NCI-H82 treated with DMSO at 0.1 percent for 48 hours (cell line): Measurements from ENCODE around the gene NBPF20.
A peak's percentile ranks its signal among the peaks of the same experiment; 100 is the strongest.
"Not testable (repeated sequence)": the region's sequence is repeated elsewhere in the genome, so short reads cannot be mapped to it uniquely, and the experiment has no call there.

ENCODE experiments used
- DNase-seq: peaks from one replicate; lab custom pipeline; 2025; ENCODE audit not compliant: unreplicated experiment; lab: John Stamatoyannopoulos, UW

NBPF20 gene

DNA sequence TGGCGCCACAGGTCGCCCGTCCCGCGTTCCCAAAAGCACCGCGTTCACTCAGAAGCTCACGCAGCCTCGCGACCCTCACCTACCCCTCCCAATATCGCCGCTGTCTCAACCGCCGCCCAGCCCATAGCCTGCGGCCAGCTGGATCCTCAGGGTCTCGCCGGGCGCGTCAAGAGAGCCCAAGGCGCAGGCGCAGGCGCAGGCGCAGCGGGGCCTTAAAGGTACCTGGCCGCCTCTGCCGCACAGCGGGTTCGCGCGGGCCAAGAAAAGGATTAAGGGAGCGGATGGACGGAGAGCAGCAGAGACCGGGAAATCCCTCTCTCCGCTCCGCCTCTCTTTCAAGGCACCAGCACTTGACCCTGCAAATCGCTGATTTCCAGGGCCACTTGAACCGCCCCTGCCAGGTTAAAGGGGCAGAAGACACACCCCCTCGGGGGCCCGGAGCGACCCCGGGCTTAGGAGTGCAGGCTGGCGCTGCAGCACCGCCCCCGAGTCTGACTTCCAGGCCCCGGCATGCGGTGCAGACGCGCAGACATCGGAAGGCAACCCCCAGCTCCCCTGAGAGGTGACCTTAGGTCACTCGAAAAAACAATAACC, at the start of gene NBPF20:
TSS of gene NBPF20 (minus strand) at position 168 of the 594 bp plus-strand sequence. CDS start 20,331 bp downstream, outside the sequence.
- peak; percentile 87 for DNase-seq

- not testable (repeated sequence) for DNase-seq
Observed at GRCh38 chr1:145474837-145475368, 49.5 kb upstream of the NBPF20 start.

GRCh38 chr1:145472731-145473130, 47.3 kb upstream of the NBPF20 start:
- DNase-seq, result not testable (repeated sequence)

DNA sequence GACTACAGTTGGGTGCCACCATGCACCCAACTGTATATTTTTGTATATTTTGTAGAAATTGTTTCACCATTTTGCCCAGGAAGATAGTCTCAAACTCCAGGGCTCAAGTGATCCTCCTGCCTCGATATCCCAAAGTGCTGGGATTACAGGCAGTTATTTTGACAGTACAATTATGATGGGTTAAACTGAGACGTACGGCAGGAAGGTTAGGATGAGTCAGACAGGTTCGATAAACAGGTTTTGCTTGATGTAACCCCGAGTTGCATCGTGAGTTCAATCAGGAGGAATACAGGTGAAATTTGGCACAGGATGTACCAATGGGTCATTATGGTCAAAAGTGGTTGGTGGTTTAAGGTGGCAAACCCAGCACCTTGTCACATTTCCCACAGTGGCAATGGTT, 46.0 kb upstream of the NBPF20 start:
- DNase-seq, result not testable (repeated sequence)

DNA sequence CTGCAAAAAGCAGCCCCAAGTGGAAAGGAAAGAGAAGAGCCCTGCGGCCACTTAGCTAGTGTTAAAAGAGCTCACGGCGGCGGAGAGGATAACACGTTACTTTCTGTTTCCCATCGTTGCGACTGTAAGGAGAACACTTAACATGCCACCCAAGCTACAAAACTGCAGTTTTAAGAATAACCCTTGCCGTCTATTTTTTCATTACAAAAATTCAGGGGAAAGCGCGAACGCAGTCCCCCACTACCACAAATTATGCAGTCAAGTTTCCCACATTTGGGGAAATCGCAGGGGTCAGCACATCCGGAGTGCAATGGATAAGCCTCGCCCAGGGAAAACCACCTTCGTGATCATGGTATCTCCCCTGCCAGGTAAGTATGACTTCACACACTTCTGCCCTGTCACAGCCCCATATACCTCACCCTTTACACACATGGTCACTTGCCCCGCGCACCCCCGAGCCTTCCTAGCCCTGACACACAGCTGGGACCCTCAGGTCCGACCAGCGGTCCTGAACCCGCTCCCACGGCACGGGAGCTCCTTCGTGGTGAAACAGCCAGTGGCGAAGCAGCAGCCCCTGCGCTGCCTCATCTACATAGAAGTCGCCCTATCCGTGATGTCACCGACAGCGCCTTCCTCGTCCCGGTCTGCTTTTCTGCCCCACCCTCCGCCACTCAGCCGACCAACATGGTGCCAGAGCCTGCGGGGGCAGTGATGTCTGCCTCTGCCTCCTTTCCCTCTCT, 40.2 kb upstream of the NBPF20 start:
- DNase-seq, result peak; percentile 70

- not testable (repeated sequence) for DNase-seq
Observed at GRCh38 chr1:145464708-145465336, 39.4 kb upstream of the NBPF20 start.

DNA sequence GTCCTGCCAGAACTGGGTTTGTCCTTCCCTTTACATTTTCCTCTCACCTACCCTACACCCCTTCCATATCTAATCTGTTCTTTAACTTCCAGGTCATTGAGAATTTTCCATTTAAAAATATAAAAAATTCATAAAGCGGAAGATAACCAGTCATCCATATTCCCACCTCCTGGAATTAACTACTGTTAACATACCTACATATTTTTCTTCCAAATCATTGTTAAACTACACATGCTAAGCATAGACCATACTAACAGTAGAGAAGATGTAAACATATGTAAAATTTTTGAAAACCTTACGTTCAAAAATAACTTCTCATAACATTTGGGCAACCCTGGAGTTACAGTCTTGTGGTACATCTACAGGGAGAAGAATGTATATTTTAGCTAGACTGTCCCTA, 38.6 kb upstream of the NBPF20 start:
- DNase-seq, result not testable (repeated sequence)

DNA sequence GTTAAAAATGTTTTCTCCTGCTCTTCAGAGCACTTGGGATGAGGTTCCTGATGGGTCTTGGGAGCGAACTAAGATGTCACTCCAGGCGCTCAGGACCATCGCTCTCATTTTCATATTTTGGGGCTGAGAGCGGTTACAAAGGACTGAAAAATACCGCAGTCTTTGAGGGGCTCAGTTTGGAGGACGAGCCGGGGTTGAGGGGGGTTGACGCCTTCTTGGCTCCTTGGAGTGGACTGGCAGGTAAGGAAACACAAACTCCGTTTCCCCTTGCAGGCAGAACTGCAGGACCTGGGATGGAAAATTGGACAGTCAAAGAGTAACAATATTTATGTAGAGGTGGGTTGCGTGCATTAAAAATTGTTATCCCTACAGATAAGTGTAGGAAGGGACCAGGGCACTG, 35.3 kb upstream of the NBPF20 start:
- not testable (repeated sequence) for DNase-seq

GRCh38 chr1:145460048-145460447, 34.6 kb upstream of the NBPF20 start:
- DNase-seq, result not testable (repeated sequence)

GRCh38 chr1:145459591-145459990, 34.2 kb upstream of the NBPF20 start:
- DNase-seq, result not testable (repeated sequence)

- DNase-seq, result not testable (repeated sequence)
Observed at GRCh38 chr1:145459063-145459462, 33.7 kb upstream of the NBPF20 start.

- DNase-seq, result not testable (repeated sequence)
Observed at GRCh38 chr1:145454824-145455177, 29.4 kb upstream of the NBPF20 start.

GRCh38 chr1:145453873-145454823, 28.7 kb upstream of the NBPF20 start:
- DNase-seq, result not testable (repeated sequence)

GRCh38 chr1:145452506-145452905, 27.1 kb upstream of the NBPF20 start:
- not testable (repeated sequence) for DNase-seq

DNA sequence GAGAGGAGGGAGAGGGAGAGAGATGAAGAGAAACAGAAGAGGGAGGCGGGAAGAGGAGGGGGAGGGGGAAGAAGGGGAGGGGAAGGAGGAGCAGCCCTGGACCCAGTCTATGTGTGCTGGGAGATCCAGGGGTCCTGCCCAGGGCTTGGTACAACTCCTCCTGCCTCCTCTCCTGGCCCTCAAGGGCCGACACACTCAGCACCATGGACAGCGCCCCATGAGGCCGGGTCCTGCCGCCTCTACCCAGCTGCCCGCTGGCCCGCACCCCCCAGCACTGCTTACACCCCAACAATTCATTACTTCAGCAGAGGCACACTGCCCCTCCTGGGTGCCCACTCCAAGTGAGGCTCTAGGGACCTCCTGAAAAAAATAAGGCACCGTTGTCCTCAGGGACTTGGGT, 26.5 kb upstream of the NBPF20 start:
- not testable (repeated sequence) for DNase-seq

DNA sequence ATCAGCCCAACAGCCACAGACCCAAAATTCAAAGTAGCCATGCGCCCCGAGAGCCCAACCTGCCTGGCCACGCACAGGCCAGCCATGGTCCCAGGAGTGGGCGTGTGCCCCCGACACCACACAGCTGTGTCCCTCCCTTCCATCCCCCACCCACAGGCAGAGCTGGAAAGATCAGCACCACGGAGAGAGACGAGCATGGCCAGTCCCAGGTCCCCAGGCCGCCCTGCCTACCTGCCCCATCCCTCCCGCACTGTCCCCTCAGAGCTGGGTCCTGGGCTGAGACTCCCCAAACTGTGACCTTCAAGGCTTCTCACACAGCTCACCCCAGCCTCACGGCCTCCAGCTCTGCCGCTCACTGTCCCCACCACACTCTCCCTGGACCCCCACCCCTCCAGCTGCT, 19.8 kb upstream of the NBPF20 start:
- not testable (repeated sequence) for DNase-seq

DNA sequence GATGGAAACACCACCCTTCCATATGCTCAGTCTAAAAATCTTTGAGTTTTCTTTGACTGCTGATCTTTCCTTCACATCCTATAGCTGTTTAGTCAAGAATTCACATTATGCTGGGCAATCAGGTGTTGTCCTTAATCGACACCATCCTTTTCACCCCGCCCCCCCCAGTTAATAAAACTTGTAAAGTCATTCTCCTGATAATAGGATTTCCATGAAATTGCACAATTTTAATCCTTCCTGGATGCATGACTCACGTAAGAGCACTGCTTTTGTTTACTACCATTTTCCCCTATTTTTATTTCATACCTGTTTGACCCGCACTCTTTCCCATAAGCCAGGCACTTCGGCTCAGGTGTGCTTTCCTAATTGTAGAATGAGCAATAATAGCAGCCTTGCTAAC, 16.9 kb upstream of the NBPF20 start:
- not testable (repeated sequence) for DNase-seq

GRCh38 chr1:145431363-145432256, 6.2 kb upstream of the NBPF20 start:
- DNase-seq, result not testable (repeated sequence)

DNA sequence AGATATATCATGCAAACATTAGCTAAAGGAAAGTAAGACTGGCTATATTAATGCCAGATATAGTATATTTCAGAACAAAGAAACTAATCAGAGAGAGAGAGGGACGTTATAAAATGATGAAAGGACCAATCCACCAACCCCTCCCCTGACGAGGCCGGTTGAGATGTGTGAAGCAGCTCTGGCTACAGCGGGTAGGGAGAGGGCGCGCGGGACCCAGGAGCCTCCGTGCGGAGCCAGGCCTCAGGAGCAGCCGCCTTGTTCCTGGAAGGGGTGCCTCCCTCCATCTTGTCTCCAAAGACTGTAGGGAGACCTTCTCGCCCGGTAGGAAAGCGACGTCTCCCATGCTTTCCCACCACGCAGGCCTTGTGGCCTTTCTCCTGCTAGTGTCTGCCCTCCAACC, 5.4 kb upstream of the NBPF20 start:
- DNase-seq, result not testable (repeated sequence)

- not testable (repeated sequence) for DNase-seq
Observed at GRCh38 chr1:145429329-145429728, 3.9 kb upstream of the NBPF20 start.
